ENCODE data around the gene SHCBP1. TPM values are rescaled to one million over a fixed set of nuclear protein-coding genes. Genes with fewer than 3 reads are reported as not detected.
"Not testable (repeated sequence)": the region's sequence is repeated elsewhere in the genome, so short reads cannot be mapped to it uniquely, and the experiment has no call there.

SHCBP1 gene
- total RNA-seq, 4 donors from 2014 or later: 11.8 TPM; not detected in 3

GRCh38 chr16:46632778-46633733, 11.9 kb upstream of the SHCBP1 start:
- Histone ChIP-seq H3K4me1 (no peaks in the 10 kb centered on the region), H3K27ac (no peak overlapping the region), H3K4me3 (no peak overlapping the region), H3K36me3 (no peaks in the 10 kb centered on the region), H3K27me3 (no peaks in the 10 kb centered on the region), H3K9me3 (no peaks in the 10 kb centered on the region)
- intact Hi-C loops (cut with DNase I; ENCODE audit: low total_unique reads): no loop called here
- no peak for DNase-seq
- no peak for TF ChIP-seq CTCF (IDR thresholded peaks at IDR 0.05)

- H3K4me1 ChIP-seq: no peaks in the 10 kb centered on the region
- no peak overlapping the region for H3K27ac ChIP-seq
- DNase-seq: no peak
- H3K27me3 ChIP-seq: no peaks in the 10 kb centered on the region
- no peak for TF ChIP-seq POLR2A (IDR thresholded peaks at IDR 0.05)
- peak in 1 of 4 experiments; percentile 8 for TF ChIP-seq CTCF (IDR thresholded peaks at IDR 0.05)
- intact Hi-C loops (cut with DNase I; ENCODE audit: low total_unique reads): no loop called here
- H3K9me3 ChIP-seq: no peaks in the 10 kb centered on the region
- H3K36me3 ChIP-seq: no peaks in the 10 kb centered on the region
- H3K4me3 ChIP-seq: no peak overlapping the region
These were observed 8.4 kb upstream of the SHCBP1 start for GRCh38 chr16:46629331-46630219.

GRCh38 chr16:46627746-46628145, 6.6 kb upstream of the SHCBP1 start:
- TF ChIP-seq CTCF (IDR thresholded peaks at IDR 0.05) (no peak), POLR2A (IDR thresholded peaks at IDR 0.05) (no peak)
- Histone ChIP-seq H3K4me3 (no peak overlapping the region), H3K27ac (no peak overlapping the region), H3K4me1 (no peaks in the 10 kb centered on the region), H3K36me3 (no peaks in the 10 kb centered on the region), H3K27me3 (no peaks in the 10 kb centered on the region), H3K9me3 (no peaks in the 10 kb centered on the region)
- intact Hi-C loops (cut with DNase I; ENCODE audit: low total_unique reads): no loop called here
- DNase-seq: no peak

- H3K27ac ChIP-seq; H3K27me3 ChIP-seq; H3K9me3 ChIP-seq; H3K36me3 ChIP-seq; intact Hi-C loops (cut with DNase I; ENCODE audit: low total_unique reads); H3K4me1 ChIP-seq; H3K4me3 ChIP-seq; DNase-seq: not testable (repeated sequence)
These were observed 5.5 kb upstream of the SHCBP1 start for GRCh38 chr16:46626681-46627080.

GRCh38 chr16:46624862-46625261, 3.7 kb upstream of the SHCBP1 start:
- intact Hi-C loops (cut with DNase I; ENCODE audit: low total_unique reads): not testable (repeated sequence)

GRCh38 chr16:46623707-46624106, 2.5 kb upstream of the SHCBP1 start:
- H3K9me3 ChIP-seq; intact Hi-C loops (cut with DNase I; ENCODE audit: low total_unique reads); H3K4me3 ChIP-seq; H3K36me3 ChIP-seq; H3K27me3 ChIP-seq; DNase-seq; H3K27ac ChIP-seq; H3K4me1 ChIP-seq: not testable (repeated sequence)

More at GRCh38 chr16:46624862-46625261, 3.7 kb upstream of the SHCBP1 start:
- not testable (repeated sequence) for H3K27ac ChIP-seq, H3K4me3 ChIP-seq, H3K27me3 ChIP-seq, DNase-seq, H3K4me1 ChIP-seq, H3K9me3 ChIP-seq, H3K36me3 ChIP-seq

GRCh38 chr16:46623246-46623645, 2.1 kb upstream of the SHCBP1 start:
- DNase-seq; H3K9me3 ChIP-seq; H3K4me1 ChIP-seq; H3K27me3 ChIP-seq; intact Hi-C loops (cut with DNase I; ENCODE audit: low total_unique reads); H3K36me3 ChIP-seq; H3K27ac ChIP-seq; H3K4me3 ChIP-seq: not testable (repeated sequence)

All from uterus (tissue), 4 donors.